H9 (cell line): ENCODE data around the gene HS1BP3. TPM values are rescaled to one million over a fixed set of nuclear protein-coding genes. Genes with fewer than 3 reads are reported as not detected.
A peak's percentile ranks its signal among the peaks of the same experiment; 100 is the strongest.

ENCODE experiments used
- DNase-seq: peaks from one replicate; pipeline ENCODE4 v3.0.0-alpha.2; 2017
- H2AFZ ChIP-seq: one replicate; pipeline ENCODE4 v1.6.1; 2013; ENCODE audit warnings: mild to moderate bottlenecking, low read length, control low read depth, moderate library complexity
- H2AK5ac ChIP-seq: 2 replicates; pipeline ENCODE4 v1.6.1; 2013; ENCODE audit warnings: low read length, control low read depth, mixed read lengths; ENCODE audit not compliant: insufficient read length
- H2BK120ac ChIP-seq: one replicate; pipeline ENCODE4 v1.6.1; 2013; ENCODE audit warnings: low read depth, mild to moderate bottlenecking, low read length, control low read depth, inconsistent platforms; ENCODE audit not compliant: poor library complexity, severe bottlenecking
- H2BK12ac ChIP-seq: 2 replicates; pipeline ENCODE4 v1.6.1; 2013; ENCODE audit warnings: low read length, control low read depth, mixed read lengths, low read depth; ENCODE audit not compliant: insufficient read length
- H2BK15ac ChIP-seq: 2 replicates; pipeline ENCODE4 v1.6.1; 2013; ENCODE audit warnings: low read depth, low read length, control low read depth
- H2BK20ac ChIP-seq: one replicate; pipeline ENCODE4 v1.6.1; 2013; ENCODE audit warnings: low read depth, mild to moderate bottlenecking, low read length, control low read depth, inconsistent platforms; ENCODE audit not compliant: poor library complexity, severe bottlenecking
- H2BK5ac ChIP-seq: 2 replicates; pipeline ENCODE4 v1.6.1; 2013; ENCODE audit warnings: low read length, control low read depth, mixed read lengths; ENCODE audit not compliant: insufficient read length
- H3K14ac ChIP-seq: 2 replicates; pipeline ENCODE4 v1.6.1; 2013; ENCODE audit warnings: low read length, control low read depth; ENCODE audit not compliant: insufficient read depth
- H3K18ac ChIP-seq: 2 replicates; pipeline ENCODE4 v1.6.1; 2013; ENCODE audit warnings: low read depth, mild to moderate bottlenecking, mixed read lengths, low read length, control low read depth; ENCODE audit not compliant: insufficient read length
- H3K23ac ChIP-seq: 2 replicates; pipeline ENCODE4 v1.6.1; 2013; ENCODE audit warnings: low read length, control low read depth, mixed read lengths, low read depth; ENCODE audit not compliant: insufficient read length
- H3K23me2 ChIP-seq: 2 replicates; pipeline ENCODE4 v1.6.1; 2013; ENCODE audit warnings: low read depth, mild to moderate bottlenecking, mixed read lengths, low read length, control low read depth; ENCODE audit not compliant: insufficient read length, poor library complexity, severe bottlenecking
- H3K27ac ChIP-seq: 2 replicates; pipeline ENCODE4 v1.5.1; 2013; ENCODE audit warnings: low read length, control low read depth, mixed read lengths, low read depth; ENCODE audit not compliant: insufficient read length
- H3K27me3 ChIP-seq: 2 replicates; pipeline ENCODE4 v1.6.1; 2013; ENCODE audit warnings: low read length, control low read depth, inconsistent platforms; ENCODE audit not compliant: insufficient read depth
- H3K4ac ChIP-seq: 2 replicates; pipeline ENCODE4 v1.6.1; 2013; ENCODE audit warnings: low read depth, mild to moderate bottlenecking, control low read depth, inconsistent platforms, low read length, moderate library complexity
- H3K4me1 ChIP-seq: 2 replicates; pipeline ENCODE4 v1.6.1; 2013; ENCODE audit warnings: low read length, control low read depth, inconsistent platforms; ENCODE audit not compliant: insufficient read depth
- H3K4me2 ChIP-seq: 2 replicates; pipeline ENCODE4 v1.6.1; 2013; ENCODE audit warnings: low read length, control low read depth, mixed read lengths; ENCODE audit not compliant: insufficient read length, insufficient read depth
- H3K56ac ChIP-seq: 2 replicates; pipeline ENCODE4 v1.6.1; 2013; ENCODE audit warnings: low read depth, mild to moderate bottlenecking, mixed read lengths, low read length, control low read depth; ENCODE audit not compliant: insufficient read length
- H3K79me1 ChIP-seq: 2 replicates; pipeline ENCODE4 v1.6.1; 2013; ENCODE audit warnings: low read depth, mild to moderate bottlenecking, moderate library complexity, low read length, control low read depth, inconsistent platforms; ENCODE audit not compliant: insufficient read depth, poor library complexity, severe bottlenecking
- H3K79me2 ChIP-seq: 2 replicates; pipeline ENCODE4 v1.6.1; 2013; ENCODE audit warnings: low read length, control low read depth, inconsistent platforms; ENCODE audit not compliant: insufficient read depth
- H3K9ac ChIP-seq: 2 replicates; pipeline ENCODE4 v1.6.1; 2013; ENCODE audit warnings: low read length, control low read depth, mixed read lengths; ENCODE audit not compliant: insufficient read length; ENCODE audit errors: extremely low read depth
- H3K9me3 ChIP-seq: one replicate; pipeline ENCODE4 v1.6.1; 2013; ENCODE audit warnings: low read depth, low read length, inconsistent platforms; ENCODE audit not compliant: control insufficient read depth
- H3T11ph ChIP-seq: one replicate; pipeline ENCODE4 v1.6.1; 2013; ENCODE audit warnings: mild to moderate bottlenecking, low read length, control low read depth, inconsistent platforms
- H4K20me1 ChIP-seq: one replicate; pipeline ENCODE4 v1.6.1; 2013; ENCODE audit not compliant: control insufficient read depth, insufficient read length, insufficient read depth
- H4K5ac ChIP-seq: 2 replicates; pipeline ENCODE4 v1.6.1; 2013; ENCODE audit warnings: low read depth, mild to moderate bottlenecking, mixed read lengths, low read length, control low read depth; ENCODE audit not compliant: insufficient read length
- H4K8ac ChIP-seq: replicated peaks from 2 replicates; pipeline ENCODE4 v1.6.1; 2013; ENCODE audit warnings: low read length, control low read depth, mixed read lengths, low read depth; ENCODE audit not compliant: insufficient read length
- H4K91ac ChIP-seq: 2 replicates; pipeline ENCODE4 v1.6.1; 2013; ENCODE audit warnings: low read depth, mild to moderate bottlenecking, moderate library complexity, mixed read lengths, low read length, control low read depth; ENCODE audit not compliant: insufficient read length
- H3K27ac Mint-ChIP-seq, 3 experiments: 2 replicates in 2 of 3; 3 replicates in 1 of 3; pipeline ENCODE4 v1.8.0; 2020 to 2021; ENCODE audit warnings: mixed read lengths in 3 of 3, mild to moderate bottlenecking in 1 of 3, moderate library complexity in 1 of 3
- H3K27me3 Mint-ChIP-seq: 2 replicates; pipeline ENCODE4 v1.8.0; 2021; ENCODE audit warnings: low read depth, mild to moderate bottlenecking, moderate library complexity, mixed read lengths
- H3K36me3 Mint-ChIP-seq, 3 experiments: 2 replicates in 2 of 3; 3 replicates in 1 of 3; pipeline ENCODE4 v1.8.0; 2020 to 2021; ENCODE audit warnings: low read depth in 3 of 3, mixed read lengths in 3 of 3; ENCODE audit not compliant: insufficient read depth in 1 of 3
- H3K4me1 Mint-ChIP-seq, 2 experiments: 2 replicates each; pipeline ENCODE4 v1.8.0; 2020; ENCODE audit warnings: mixed read lengths in 2 of 2
- H3K4me3 Mint-ChIP-seq, 2 experiments: 2 replicates in 1 of 2; 3 replicates in 1 of 2; pipeline ENCODE4 v1.8.0; 2020 to 2021; ENCODE audit warnings: mild to moderate bottlenecking in 2 of 2, mixed read lengths in 2 of 2, moderate library complexity in 1 of 2
- H3K9me3 Mint-ChIP-seq, 2 experiments: 2 replicates in 1 of 2; 3 replicates in 1 of 2; pipeline ENCODE4 v1.8.0; 2020; ENCODE audit warnings: mild to moderate bottlenecking in 2 of 2, mixed read lengths in 2 of 2, moderate library complexity in 1 of 2
- CTCF ChIP-seq: fragments of 200-600 bp; sonication (generic); conservative IDR thresholded peaks from 3 replicates; pipeline ENCODE4 v1.8.0; 2021; ENCODE audit warnings: antibody characterized with exemption, mild to moderate bottlenecking
- WGBS: extraction: QIAGEN DNeasy Blood & Tissue Kit; methylation state at CpG from one replicate; pipeline ENCODE4 v1.1.7; 2013; ENCODE audit warnings: missing lambda C conversion rate, low lambda C conversion rate, mixed read lengths; ENCODE audit not compliant: insufficient read length; ENCODE audit errors: extremely low coverage; 5-methylcytosine and 5-hydroxymethylcytosine counted together
- total RNA-seq: library from RNA; stranded (reverse); gene quantifications from 2 replicates; pipeline ENCODE4 v1.2.1, GENCODE V29; 2021

Gene HS1BP3
- total RNA-seq, 1 experiment from 2014 or later, result 11.1 TPM

DNA sequence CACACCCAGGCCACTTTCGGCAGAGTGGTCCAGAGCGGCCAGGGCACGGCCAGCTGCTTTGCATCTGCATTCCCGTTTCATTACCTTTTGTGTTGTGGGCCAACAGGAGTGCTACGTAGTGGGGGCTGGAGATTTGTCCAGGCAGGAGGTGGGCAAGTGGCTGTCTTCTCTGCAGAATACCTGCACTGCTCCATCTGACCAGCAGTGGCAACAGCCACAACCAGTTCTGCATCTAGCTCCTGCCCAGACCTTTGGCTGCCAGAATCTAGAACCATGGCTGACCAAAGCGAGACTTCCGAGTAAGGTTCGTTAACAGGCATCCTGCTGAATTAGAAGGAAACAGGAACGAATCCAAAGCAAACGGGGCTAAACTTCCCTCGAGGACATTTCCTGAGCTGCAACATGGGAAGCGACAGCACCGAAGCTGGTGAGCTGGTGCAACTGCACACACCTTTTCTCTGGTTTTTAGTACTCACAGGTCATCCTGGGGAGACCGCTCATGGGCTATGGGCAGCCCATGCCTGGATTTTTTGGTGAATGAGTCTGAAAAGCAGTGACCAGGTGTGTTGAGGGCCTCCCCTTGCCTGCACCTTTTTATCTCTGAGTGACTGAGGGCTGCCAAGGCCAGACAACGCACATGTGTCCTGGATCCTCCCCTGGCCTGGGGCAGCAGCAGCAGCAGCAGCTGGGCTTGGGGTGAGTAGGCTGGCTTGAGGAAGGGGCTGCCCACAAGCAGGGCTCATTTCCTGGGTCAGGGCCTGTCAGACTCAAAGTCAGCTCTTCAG is 26.6 kb upstream of the HS1BP3 start:
- DNase-seq, result peak; percentile 55
- no peak overlapping the region for H3K14ac ChIP-seq
- Mint-ChIP-seq H3K27ac (no peak overlapping the region; a peak in 1 of 7 replicates), H3K36me3 (no peaks in the 10 kb centered on the region), H3K27me3 (peaks cover 36% of the 10 kb centered on the region), H3K4me1 (peaks cover 29 to 41% of the 10 kb centered on the region in 2 experiments), H3K4me3 (no peak overlapping the region), H3K9me3 (no peaks in the 10 kb centered on the region)
- H3K9me3 ChIP-seq, result no peaks in the 10 kb centered on the region
- no peaks in the 10 kb centered on the region for H3K79me2 ChIP-seq
- H2BK120ac ChIP-seq, result no peak overlapping the region
- 0 out of 2 replicates have a peak, but pooled peaks cover 4% of the 10 kb centered on the region for H3K4me1 ChIP-seq
- no peak overlapping the region for H4K5ac ChIP-seq
- H3K27me3 ChIP-seq, result peaks cover 12% of the 10 kb centered on the region; the same call in 1 of the 2 replicates
- H3K56ac ChIP-seq, result no peak overlapping the region
- no peak overlapping the region for H2BK15ac ChIP-seq
- no peak overlapping the region for H3K4me2 ChIP-seq
- H3T11ph ChIP-seq, result no peak overlapping the region
- H3K23me2 ChIP-seq, result no peaks in the 10 kb centered on the region
- no peak overlapping the region for H3K27ac ChIP-seq
- H2AFZ ChIP-seq, result no peak overlapping the region
- H3K23ac ChIP-seq, result no peak overlapping the region
- H2BK12ac ChIP-seq, result no peak overlapping the region
- WGBS, result no CpG with 5 or more reads among the region's 15 CpGs
- H3K18ac ChIP-seq, result no peak overlapping the region
- peak; percentile 58 for TF ChIP-seq CTCF
- H2AK5ac ChIP-seq, result no peak overlapping the region
- H4K20me1 ChIP-seq, result no peaks in the 10 kb centered on the region
- no peak overlapping the region for H3K4ac ChIP-seq
- H4K91ac ChIP-seq, result no peak overlapping the region
- no peak overlapping the region for H2BK5ac ChIP-seq
- H4K8ac ChIP-seq, result no peak overlapping the region
- no peak overlapping the region for H3K9ac ChIP-seq
- no peaks in the 10 kb centered on the region for H3K79me1 ChIP-seq
- H2BK20ac ChIP-seq, result no peak overlapping the region
